Prostate gland (tissue), 2 donors: ENCODE data around the gene KIF21A. TPM values are rescaled to one million over a fixed set of nuclear protein-coding genes. Genes with fewer than 3 reads are reported as not detected.

Experiments used
- DNase-seq: peaks from one replicate; pipeline ENCODE4 v3.0.0-alpha.2; 2019; ENCODE audit warnings: low spot score
- H3K27ac ChIP-seq, 2 donors: fragments of 200-600 bp; sonication (generic); 2 replicates each; pipeline ENCODE4 v1.5.1; 2017 to 2019
- H3K27me3 ChIP-seq: fragments of 200-600 bp; sonication (generic); replicated peaks from 2 replicates; pipeline ENCODE4 v1.5.1; 2019; ENCODE audit not compliant: insufficient read depth
- H3K36me3 ChIP-seq, 2 donors: fragments of 200-600 bp; sonication (generic); 1 replicate in 1 of 2; 2 replicates in 1 of 2; pipeline versions ENCODE4 v1.5.1 to v1.8.1; 2017 to 2019
- H3K4me1 ChIP-seq: fragments of 200-600 bp; sonication (generic); replicated peaks from 2 replicates; pipeline ENCODE4 v1.5.1; 2019
- H3K4me3 ChIP-seq, 2 donors: fragments of 200-600 bp; sonication (generic); 2 replicates each; pipeline ENCODE4 v1.5.1; 2017 to 2019
- H3K9me3 ChIP-seq: fragments of 200-600 bp; sonication (generic); 2 replicates; pipeline ENCODE4 v1.5.1; 2017
- CTCF ChIP-seq, 4 experiments: fragments of 200-600 bp in 2 of 4; fragments of 450-650 bp in 2 of 4; sonication (generic) in 2 of 4; IDR thresholded peaks; 1 replicate in 3 of 4; 2 replicates in 1 of 4; pipeline ENCODE4 v1.5.1; 2016 to 2019; ENCODE audit warnings: antibody characterized with exemption in 4 of 4, mild to moderate bottlenecking in 2 of 4, moderate library complexity in 2 of 4
- POLR2A ChIP-seq: fragments of 450-650 bp; IDR thresholded peaks from one replicate; pipeline ENCODE4 v1.6.1; 2016; ENCODE audit warnings: antibody characterized with exemption, mild to moderate bottlenecking
- POLR2AphosphoS5 ChIP-seq: sonication (generic); formaldehyde crosslinking; IDR thresholded peaks from one replicate; pipeline ENCODE4 v1.6.1; 2017; ENCODE audit warnings: antibody characterized with exemption
- WGBS: methylation state at CpG from one replicate; pipeline ENCODE4 v1.1.5; 2018; 5-methylcytosine and 5-hydroxymethylcytosine counted together
- intact Hi-C: fragments of 100-400 bp; cut with DNase I; formaldehyde crosslinking; loops from one replicate; pipeline ENCODE4 v1.14.2; 2022
- total RNA-seq, 2 donors: library from RNA; depleted of rRNA; stranded (reverse); fragments of >200 nt; gene quantifications; one replicate each; pipeline ENCODE4 v1.1.0, GENCODE V29; 2016

KIF21A gene
- total RNA-seq, 2 donors from 2014 or later: 36.2 to 57.9 TPM

DNA sequence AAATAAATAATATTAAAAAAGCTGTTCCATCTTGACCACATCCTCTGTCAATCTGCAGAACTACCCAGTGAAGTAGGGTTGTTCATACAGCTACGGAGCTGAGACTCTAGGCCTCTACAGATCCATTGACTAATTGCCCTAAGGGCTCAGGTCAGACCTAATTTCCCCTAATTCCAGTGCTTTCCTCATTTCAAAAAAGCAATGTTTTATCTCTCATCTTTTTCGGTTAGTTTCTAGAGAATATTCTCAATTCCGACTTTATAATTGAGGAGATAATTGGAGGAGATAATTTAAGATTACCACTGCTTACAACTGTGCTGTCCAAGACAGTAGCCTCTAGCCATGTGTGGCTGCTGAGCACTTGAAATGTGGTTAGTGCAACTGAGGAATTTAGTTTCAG is 167.1 kb downstream of the KIF21A start:
- Histone ChIP-seq H3K27ac (no peak overlapping the region), H3K4me1 (no peaks in the 10 kb centered on the region), H3K9me3 (no peaks in the 10 kb centered on the region), H3K27me3 (no peaks in the 10 kb centered on the region), H3K4me3 (no peak overlapping the region), H3K36me3 (no peaks in the 10 kb centered on the region)
- DNase-seq: no peak
- intact Hi-C loops: loop anchor here (10.0 kb wide), 1 partner anchor 951 kb away; no protein-coding TSS in a partner anchor
- TF ChIP-seq CTCF (IDR thresholded peaks at IDR 0.05) (no peak), POLR2A (no peak), POLR2AphosphoS5 (no peak)
- WGBS: 87% methylated on average over 3 of the region's 3 CpGs

DNA sequence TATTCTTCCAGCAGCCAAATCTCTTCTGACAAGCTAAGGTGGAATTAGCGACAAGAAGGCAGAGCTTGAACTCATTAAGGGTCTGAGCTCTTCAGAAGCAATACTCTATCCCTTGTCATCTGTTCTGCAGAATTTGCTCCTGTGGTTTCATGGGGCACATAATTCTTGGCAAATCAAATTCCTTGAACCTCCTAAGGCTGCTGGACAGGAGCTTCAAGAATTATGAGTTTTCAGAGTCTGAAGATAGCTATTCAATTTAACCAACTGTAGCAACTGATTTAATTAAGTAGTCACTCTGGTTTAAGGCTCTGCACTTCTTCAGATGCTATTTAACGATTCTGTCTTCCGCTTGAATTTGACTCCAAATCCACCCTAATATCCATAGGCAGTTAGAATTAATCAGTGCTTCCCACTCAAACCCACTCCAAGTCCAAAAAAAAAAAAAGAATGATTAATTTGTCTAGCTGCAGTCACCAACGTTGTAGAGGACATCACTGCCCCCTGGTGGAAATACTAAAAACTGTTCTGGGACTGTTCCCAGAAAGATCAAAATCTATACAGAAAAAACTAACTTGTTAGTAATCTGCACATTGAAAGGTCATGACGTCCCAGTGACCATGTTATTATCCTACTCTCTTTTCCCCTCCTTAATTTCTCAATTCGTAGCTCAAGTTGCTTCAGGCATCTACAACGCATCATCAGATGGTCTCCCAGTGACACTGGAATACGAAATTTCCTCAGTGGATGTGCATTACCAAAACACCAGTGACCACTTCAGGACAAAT is 169.9 kb downstream of the KIF21A start:
- TF ChIP-seq POLR2AphosphoS5: no peak
- no peak for TF ChIP-seq POLR2A
- TF ChIP-seq CTCF (IDR thresholded peaks at IDR 0.05): peak in 3 of 4 experiments; percentile 18 to 60 (median 39)
- intact Hi-C loops: loop anchor here (10.0 kb wide), 1 partner anchor 948 kb away; no protein-coding TSS in a partner anchor
- no peak overlapping the region for H3K27ac ChIP-seq
- WGBS: 35% methylated on average over 8 of the region's 8 CpGs
- H3K9me3 ChIP-seq: no peaks in the 10 kb centered on the region
- no peak for DNase-seq
- no peak overlapping the region for H3K4me3 ChIP-seq
- H3K27me3 ChIP-seq: no peaks in the 10 kb centered on the region
- no peaks in the 10 kb centered on the region for H3K4me1 ChIP-seq
- no peaks in the 10 kb centered on the region for H3K36me3 ChIP-seq

- intact Hi-C loops: no loop called here
- 75% methylated on average over 5 of the region's 5 CpGs for WGBS
- TF ChIP-seq CTCF (IDR thresholded peaks at IDR 0.05) (no peak), POLR2A (no peak), POLR2AphosphoS5 (no peak)
- H3K4me3 ChIP-seq: no peak overlapping the region
- H3K9me3 ChIP-seq: no peaks in the 10 kb centered on the region
- no peaks in the 10 kb centered on the region for H3K27me3 ChIP-seq
- DNase-seq: no peak
- H3K27ac ChIP-seq: no peak overlapping the region
- H3K36me3 ChIP-seq: no peaks in the 10 kb centered on the region
- H3K4me1 ChIP-seq: no peaks in the 10 kb centered on the region
Observed at GRCh38 chr12:39269492-39269891, 173.4 kb downstream of the KIF21A start.

DNA sequence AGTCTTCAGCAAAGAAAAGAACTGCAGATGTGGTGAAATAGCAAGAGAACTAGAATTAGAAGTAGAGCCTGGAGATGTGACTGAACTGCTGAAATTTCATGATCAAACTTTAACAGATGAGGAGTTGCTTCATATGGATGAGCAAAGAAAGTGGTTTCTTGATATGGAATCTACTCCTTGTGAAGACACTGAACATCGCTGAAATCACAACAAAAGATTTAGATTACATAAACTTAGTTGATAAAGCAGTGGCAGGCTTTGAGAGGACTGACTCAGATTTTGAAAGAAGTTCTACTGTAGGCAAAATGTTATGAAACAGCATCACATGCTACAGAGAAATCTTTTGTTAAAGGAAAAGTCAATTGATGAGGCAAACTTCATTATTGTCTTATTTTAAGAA is 175.0 kb downstream of the KIF21A start:
- Histone ChIP-seq H3K27ac (no peak overlapping the region), H3K4me3 (no peak overlapping the region), H3K36me3 (no peaks in the 10 kb centered on the region), H3K9me3 (no peaks in the 10 kb centered on the region), H3K4me1 (no peaks in the 10 kb centered on the region), H3K27me3 (no peaks in the 10 kb centered on the region)
- TF ChIP-seq POLR2AphosphoS5: no peak
- TF ChIP-seq POLR2A: no peak
- TF ChIP-seq CTCF (IDR thresholded peaks at IDR 0.05): no peak
- DNase-seq: no peak
- intact Hi-C loops: no loop called here
- 91% methylated on average over 1 of the region's 1 CpG for WGBS

- WGBS: 92% methylated on average over 1 of the region's 1 CpG
- intact Hi-C loops: no loop called here
- DNase-seq: no peak
Observed at GRCh38 chr12:39252628-39253027, 190.3 kb downstream of the KIF21A start.

More at GRCh38 chr12:39252628-39253027, 190.3 kb downstream of the KIF21A start:
- H3K27ac ChIP-seq: no peak overlapping the region
- H3K4me1 ChIP-seq: no peaks in the 10 kb centered on the region
- no peaks in the 10 kb centered on the region for H3K36me3 ChIP-seq
- H3K9me3 ChIP-seq: no peaks in the 10 kb centered on the region
- TF ChIP-seq CTCF (IDR thresholded peaks at IDR 0.05) (no peak), POLR2A (no peak), POLR2AphosphoS5 (no peak)
- H3K4me3 ChIP-seq: no peak overlapping the region
- no peaks in the 10 kb centered on the region for H3K27me3 ChIP-seq
